Endothelial cell of umbilical vein (primary cell): Measurements from ENCODE around the gene RPS19. TPM values are rescaled to one million over a fixed set of nuclear protein-coding genes. Genes with fewer than 3 reads are reported as not detected.

Experiments
- BruUV-seq: library from RNA; stranded (reverse); fragments of 400-500 nt; replicated peaks from 2 replicates; lab custom pipeline; 2021; lab: Mats Ljungman, UMichigan
- CTCF ChIA-PET: fragments of 300-600, 350-600 bp; sonication (Branson Sonifier 250); formaldehyde crosslinking; loops from one replicate; lab custom pipeline; 2021; ENCODE audit warnings: antibody characterized with exemption, inconsistent platforms; lab: Charles Lee
- POLR2A ChIA-PET: fragments of 300-600, 350-600 bp; sonication (Branson Sonifier 250); formaldehyde crosslinking; loops from one replicate; lab custom pipeline; 2021; ENCODE audit warnings: antibody characterized with exemption, inconsistent platforms; lab: Charles Lee
- DNase-seq: peaks from one replicate; pipeline ENCODE4 v3.0.0-alpha.2; 2011; ENCODE audit warnings: low read depth, low spot score
- FAIRE-seq: peaks from 2 replicates; lab custom pipeline; 2011; peaks lifted over from hg19 to GRCh38; lab: Jason Lieb, UNC
- H2AFZ ChIP-seq: 2 replicates; pipeline ENCODE4 v1.6.0; 2012; ENCODE audit warnings: low read depth, low read length, control low read depth, inconsistent platforms
- H3K27ac ChIP-seq: 2 replicates; pipeline ENCODE4 v1.5.1; 2011; ENCODE audit warnings: low read depth, mild to moderate bottlenecking, control low read depth, low read length, moderate library complexity; ENCODE audit not compliant: insufficient read depth
- H3K27me3 ChIP-seq, 2 experiments: 2 replicates each; pipeline versions ENCODE4 v1.6.0 to v1.6.1; 2011; ENCODE audit warnings: low read length in 2 of 2, mixed read lengths in 1 of 2; ENCODE audit not compliant: control insufficient read depth in 2 of 2, insufficient read depth in 2 of 2
- H3K36me3 ChIP-seq, 2 experiments: 2 replicates in 1 of 2; 3 replicates in 1 of 2; pipeline ENCODE4 v1.5.1; 2011; ENCODE audit warnings: low read length in 2 of 2, mild to moderate bottlenecking in 1 of 2, moderate library complexity in 1 of 2; ENCODE audit not compliant: control insufficient read depth in 2 of 2, insufficient read depth in 2 of 2; ENCODE audit errors: extremely low read depth in 1 of 2
- H3K4me1 ChIP-seq: 3 replicates; pipeline ENCODE4 v1.5.1; 2011; ENCODE audit warnings: mild to moderate bottlenecking, low read length; ENCODE audit not compliant: control insufficient read depth, insufficient read depth; ENCODE audit errors: extremely low read depth
- H3K4me2 ChIP-seq: 2 replicates; pipeline ENCODE4 v1.6.1; 2011; ENCODE audit warnings: low read length, control low read depth, mixed read lengths; ENCODE audit not compliant: insufficient read depth
- H3K4me3 ChIP-seq, 3 experiments: fragments of 200-600 bp in 1 of 3; sonication (generic), shearing (Covaris generic) in 1 of 3; replicated peaks in 1 of 3; 2 replicates each; pipeline ENCODE4 v1.5.1; 2011 to 2016; ENCODE audit warnings: control low read depth in 3 of 3, low read length in 3 of 3, mild to moderate bottlenecking in 2 of 3, inconsistent platforms in 1 of 3, low read depth in 1 of 3, moderate library complexity in 1 of 3; ENCODE audit not compliant: insufficient read depth in 1 of 3
- H3K79me2 ChIP-seq: 2 replicates; pipeline ENCODE4 v1.6.0; 2012; ENCODE audit warnings: low read length, inconsistent platforms; ENCODE audit not compliant: control insufficient read depth, insufficient read depth
- H3K9ac ChIP-seq: replicated peaks from 2 replicates; pipeline ENCODE3; 2011; ENCODE audit warnings: low read length, control low read depth; ENCODE audit not compliant: insufficient read depth; ENCODE audit errors: extremely low read depth
- H3K9me1 ChIP-seq: replicated peaks from 3 replicates; pipeline ENCODE4 v1.6.0; 2011; ENCODE audit warnings: mild to moderate bottlenecking, low read length; ENCODE audit not compliant: control insufficient read depth, insufficient read depth; ENCODE audit errors: extremely low read depth
- H3K9me3 ChIP-seq: replicated peaks from 2 replicates; pipeline ENCODE4 v1.5.1; 2012; ENCODE audit warnings: low read length, inconsistent platforms; ENCODE audit not compliant: control insufficient read depth, insufficient read depth
- H4K20me1 ChIP-seq: replicated peaks from 2 replicates; pipeline ENCODE3; 2011; ENCODE audit warnings: mild to moderate bottlenecking, low read length; ENCODE audit not compliant: control insufficient read depth, insufficient read depth; ENCODE audit errors: extremely low read depth
- EZH2 ChIP-seq: IDR thresholded peaks from 2 replicates; pipeline ENCODE4 v1.6.1; 2012; ENCODE audit warnings: borderline replicate concordance, low read depth, mild to moderate bottlenecking, moderate library complexity, low read length, inconsistent platforms; ENCODE audit not compliant: severe bottlenecking
- FOS ChIP-seq: IDR thresholded peaks from 2 replicates; pipeline ENCODE4 v1.6.1; 2011; ENCODE audit warnings: mild to moderate bottlenecking, low read length, moderate library complexity, borderline replicate concordance; ENCODE audit not compliant: insufficient read depth
- GATA2 ChIP-seq: IDR thresholded peaks from 2 replicates; pipeline ENCODE4 v1.7.0; 2011; ENCODE audit warnings: low read depth, mild to moderate bottlenecking, moderate library complexity, mixed read lengths, low read length; ENCODE audit not compliant: insufficient read length, insufficient read depth
- JUN ChIP-seq: IDR thresholded peaks from 2 replicates; pipeline ENCODE4 v1.6.1; 2011; ENCODE audit warnings: borderline replicate concordance, low read depth; ENCODE audit not compliant: insufficient read length, insufficient read depth
- MYC ChIP-seq: IDR thresholded peaks from one replicate; pipeline ENCODE4 v1.6.1; 2011; ENCODE audit warnings: mild to moderate bottlenecking, low read depth, low read length
- POLR2A ChIP-seq: IDR thresholded peaks from 2 replicates; pipeline ENCODE4 v1.6.1; 2012; ENCODE audit warnings: low read depth, mild to moderate bottlenecking, control low read depth, low read length
- POLR2AphosphoS5 ChIP-seq: IDR thresholded peaks from 2 replicates; pipeline ENCODE4 v1.6.1; 2012; ENCODE audit warnings: low read depth, mild to moderate bottlenecking, control low read depth, low read length, moderate library complexity; ENCODE audit not compliant: insufficient read depth
- dilution Hi-C: fragments of 300-500 bp; cut with MboI; formaldehyde crosslinking; loops from one replicate; pipeline ENCODE4 v1.15.0; 2019; ENCODE audit warnings: low sequenced_read_pairs; ENCODE audit not compliant: extremely low pct_ligation_motif_present
- intact Hi-C: fragments of 100-400 bp; cut with micrococcal nuclease; formaldehyde crosslinking; loops from one replicate; pipeline ENCODE4 v1.10.0; 2022
- polyA plus RNA-seq, 4 experiments: library from polyadenylated mRNA; depleted of rRNA in 3 of 4; stranded (reverse) in 3 of 4; unstranded in 1 of 4; fragments of >200 nt; gene quantifications; 2 replicates each; pipeline versions ENCODE4 v1.2.1 to v1.2.3, GENCODE V29; 2011 to 2012; ENCODE audit warnings: missing spikeins in 1 of 4
- total RNA-seq: library from RNA; stranded (reverse); gene quantifications from 2 replicates; pipeline ENCODE4 v1.2.3, GENCODE V29; 2021
- TF ChIP-seq, protein P1 (sequence below): IDR thresholded peaks from 2 replicates; pipeline ENCODE4 v1.6.1; 2011; ENCODE audit not compliant: insufficient read depth, insufficient read length
- TF ChIP-seq, protein P2 (sequence below), 2 donors: IDR thresholded peaks; 1 replicate in 1 of 2; 2 replicates in 1 of 2; pipeline ENCODE4 v1.5.1; 2011; ENCODE audit warnings: low read length in 2 of 2, mild to moderate bottlenecking in 2 of 2, moderate library complexity in 2 of 2, control low read depth in 1 of 2, inconsistent platforms in 1 of 2, low read depth in 1 of 2; ENCODE audit not compliant: insufficient read depth in 1 of 2; ENCODE audit errors: extremely low read depth in 1 of 2

The RPS19 gene
- total and polyA plus RNA-seq, 2 donors (not counting 3 experiments of a cell fraction or from before 2014, with no cell fraction given), result 2,234 to 4,353 TPM

GRCh38 chr19:41848666-41849065 lies 11.4 kb upstream of the RPS19 start:
- no peak for FAIRE-seq

More at GRCh38 chr19:41848666-41849065, 11.4 kb upstream of the RPS19 start:
- no peaks in the 10 kb centered on the region for H3K36me3 ChIP-seq
- H3K4me3 ChIP-seq, result no peak overlapping the region
- CTCF ChIA-PET, result interaction anchor here (1.4 kb wide), 1 partner anchor 56 kb away, joined by 3 read pairs; no protein-coding TSS in a partner anchor
- no peak overlapping the region for H2AFZ ChIP-seq
- H3K4me2 ChIP-seq, result no peak overlapping the region
- no peaks in the 10 kb centered on the region for H3K9me3 ChIP-seq
- POLR2A ChIA-PET, result no interaction called here
- H4K20me1 ChIP-seq, result no peaks in the 10 kb centered on the region
- DNase-seq, result no peak
- no peak overlapping the region for H3K9ac ChIP-seq
- TF ChIP-seq GATA2 (no peak), MYC (no peak), POLR2AphosphoS5 (no peak), POLR2A (no peak), FOS (no peak), JUN (no peak), EZH2 (no peak)
- TF ChIP-seq, protein P1, sequence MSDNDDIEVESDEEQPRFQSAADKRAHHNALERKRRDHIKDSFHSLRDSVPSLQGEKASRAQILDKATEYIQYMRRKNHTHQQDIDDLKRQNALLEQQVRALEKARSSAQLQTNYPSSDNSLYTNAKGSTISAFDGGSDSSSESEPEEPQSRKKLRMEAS, result no peak
- TF ChIP-seq, protein P2, sequence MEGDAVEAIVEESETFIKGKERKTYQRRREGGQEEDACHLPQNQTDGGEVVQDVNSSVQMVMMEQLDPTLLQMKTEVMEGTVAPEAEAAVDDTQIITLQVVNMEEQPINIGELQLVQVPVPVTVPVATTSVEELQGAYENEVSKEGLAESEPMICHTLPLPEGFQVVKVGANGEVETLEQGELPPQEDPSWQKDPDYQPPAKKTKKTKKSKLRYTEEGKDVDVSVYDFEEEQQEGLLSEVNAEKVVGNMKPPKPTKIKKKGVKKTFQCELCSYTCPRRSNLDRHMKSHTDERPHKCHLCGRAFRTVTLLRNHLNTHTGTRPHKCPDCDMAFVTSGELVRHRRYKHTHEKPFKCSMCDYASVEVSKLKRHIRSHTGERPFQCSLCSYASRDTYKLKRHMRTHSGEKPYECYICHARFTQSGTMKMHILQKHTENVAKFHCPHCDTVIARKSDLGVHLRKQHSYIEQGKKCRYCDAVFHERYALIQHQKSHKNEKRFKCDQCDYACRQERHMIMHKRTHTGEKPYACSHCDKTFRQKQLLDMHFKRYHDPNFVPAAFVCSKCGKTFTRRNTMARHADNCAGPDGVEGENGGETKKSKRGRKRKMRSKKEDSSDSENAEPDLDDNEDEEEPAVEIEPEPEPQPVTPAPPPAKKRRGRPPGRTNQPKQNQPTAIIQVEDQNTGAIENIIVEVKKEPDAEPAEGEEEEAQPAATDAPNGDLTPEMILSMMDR (IDR thresholded peaks at IDR 0.05; ENCODE audit: extremely low read depth in 1 of 2, insufficient read depth in 1 of 2, low read depth in 1 of 2, low read length in 2 of 2), result no peak
- peaks cover 17 to 28% of the 10 kb centered on the region in 2 experiments for H3K27me3 ChIP-seq
- no peaks in the 10 kb centered on the region for H3K9me1 ChIP-seq
- no peaks in the 10 kb centered on the region for H3K79me2 ChIP-seq
- no peak overlapping the region for H3K27ac ChIP-seq
- H3K4me1 ChIP-seq, result no peaks in the 10 kb centered on the region
- no TSS peak for BruUV-seq
- dilution Hi-C loops, result no loop called here
- intact Hi-C loops, result no loop called here
